HG02610 (cell line): Measurements from ENCODE around the gene STIM1.
"Not testable (repeated sequence)": the region's sequence is repeated elsewhere in the genome, so short reads cannot be mapped to it uniquely, and the experiment has no call there.

Experiments
- ATAC-seq: cut with Tn5 transposase; IDR thresholded peaks from one replicate; pipeline ENCODE4 v1.9.1; 2021; ENCODE audit warnings: mild to moderate bottlenecking, moderate library complexity; ENCODE audit not compliant: unreplicated experiment

STIM1 gene

DNA sequence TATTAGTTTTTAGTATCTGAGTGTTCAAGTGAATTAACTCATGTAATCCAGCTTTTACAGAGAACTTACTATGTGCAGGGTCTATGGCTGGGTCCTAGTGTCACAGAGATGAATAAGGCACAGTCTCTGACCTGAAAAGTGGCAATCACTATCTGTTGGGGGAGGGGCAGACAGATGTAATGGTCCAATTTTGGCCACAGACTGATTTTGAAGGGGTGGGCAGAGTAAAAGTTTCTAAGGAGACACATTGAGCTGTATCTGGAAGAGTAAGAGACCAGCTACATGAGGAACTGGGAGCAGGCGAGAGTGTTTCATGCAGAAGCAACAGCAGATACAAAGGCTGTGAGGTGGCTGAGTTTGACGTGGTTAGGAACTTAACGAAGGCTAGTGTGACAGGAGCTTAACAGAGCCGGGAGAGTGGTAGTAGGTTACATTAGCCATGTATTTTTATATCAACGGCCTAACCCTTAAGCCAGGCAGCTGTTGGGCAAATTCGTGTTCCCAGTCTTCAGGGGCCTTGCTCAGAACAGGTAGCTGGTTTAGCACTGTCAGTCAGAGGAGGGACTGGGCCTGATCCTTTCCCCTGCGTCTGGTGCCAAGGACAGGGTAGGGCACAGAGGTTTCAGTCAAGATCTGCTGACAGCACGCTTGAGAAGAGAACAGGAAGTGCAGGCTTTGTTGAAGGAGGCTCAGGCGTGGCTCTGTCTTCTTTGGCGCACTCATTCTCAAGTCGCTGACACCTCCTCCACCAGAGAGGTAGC, 1.4 kb upstream of the STIM1 start:
- ATAC-seq, result peak; percentile 37

DNA sequence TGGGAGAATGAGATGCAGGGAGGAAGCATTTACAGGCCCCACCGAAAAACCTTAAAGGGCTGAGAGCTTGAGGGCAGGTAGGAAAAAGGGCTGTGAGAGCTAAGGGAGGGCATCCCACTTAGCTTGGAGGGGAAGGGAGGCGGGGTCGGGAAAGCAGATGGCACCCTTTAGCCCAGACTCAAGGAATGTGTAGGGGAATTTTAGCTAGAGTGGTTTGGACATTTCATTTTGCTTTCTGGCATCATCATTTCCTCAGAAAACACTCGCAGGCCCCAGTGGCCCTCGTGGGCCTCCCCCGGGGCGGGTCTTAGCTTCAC, 846 bp upstream of the STIM1 start:
- no peak for ATAC-seq

DNA sequence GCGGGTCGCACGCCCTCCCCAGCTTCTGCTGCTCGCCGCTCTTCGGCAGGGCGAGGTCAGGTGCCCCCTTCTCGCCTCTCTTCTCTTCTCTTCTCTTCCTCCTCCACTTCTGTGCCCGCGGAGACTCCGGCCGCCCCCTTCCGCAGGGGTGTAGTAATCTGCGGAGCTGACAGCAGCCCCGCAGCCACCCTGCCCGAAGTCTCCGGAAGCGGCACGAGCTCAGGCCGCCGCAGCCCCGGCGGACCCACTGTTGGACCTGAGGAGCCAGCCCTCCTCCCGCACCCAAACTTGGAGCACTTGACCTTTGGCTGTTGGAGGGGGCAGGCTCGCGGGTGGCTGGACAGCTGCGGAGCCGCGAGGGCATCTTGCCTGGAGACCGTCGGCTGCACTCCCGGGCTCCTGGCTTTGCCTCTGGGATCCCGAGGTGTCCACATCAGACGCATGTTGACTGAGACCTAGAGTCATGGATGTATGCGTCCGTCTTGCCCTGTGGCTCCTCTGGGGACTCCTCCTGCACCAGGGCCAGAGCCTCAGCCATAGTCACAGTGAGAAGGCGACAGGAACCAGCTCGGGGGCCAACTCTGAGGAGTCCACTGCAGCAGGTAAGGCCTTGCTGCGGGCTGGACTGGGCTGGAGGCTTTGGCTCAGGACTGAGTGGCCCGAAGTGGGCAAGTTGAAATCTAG, 486 bp downstream of the STIM1 start:
- no peak for ATAC-seq

DNA sequence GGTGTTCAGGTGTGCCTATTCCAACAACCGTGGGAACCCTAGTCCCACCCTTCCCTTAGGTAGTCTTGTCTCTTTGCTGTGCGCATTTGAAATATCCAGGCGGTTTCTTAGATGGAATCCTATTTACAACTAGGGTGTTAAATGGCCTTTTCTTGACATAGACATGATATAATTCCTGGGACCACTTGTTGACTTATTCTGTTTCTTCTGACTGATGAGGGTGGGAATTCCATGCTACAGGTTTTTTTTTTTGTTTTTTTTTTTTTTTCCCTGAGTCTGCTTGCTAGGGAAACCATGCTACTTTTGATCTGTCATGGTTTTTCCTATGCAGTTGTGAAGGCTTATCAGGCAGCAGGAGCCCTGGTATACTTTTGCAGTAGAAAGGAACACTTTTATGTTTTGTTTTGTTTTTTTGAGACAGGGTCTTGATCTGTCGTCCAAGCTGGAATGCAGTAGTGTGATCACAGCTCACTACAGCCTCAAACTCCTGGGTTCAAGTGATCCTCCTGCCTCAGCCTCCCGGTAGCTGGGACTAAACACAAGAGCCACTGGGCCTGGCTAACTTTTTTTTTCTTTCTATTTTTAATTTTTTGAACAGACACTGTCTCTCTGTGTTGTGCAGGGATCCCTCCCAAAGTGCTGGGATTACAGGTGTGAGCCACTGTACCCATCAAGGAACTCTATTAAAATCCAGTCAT, 1.5 kb downstream of the STIM1 start:
- no peak for ATAC-seq

DNA sequence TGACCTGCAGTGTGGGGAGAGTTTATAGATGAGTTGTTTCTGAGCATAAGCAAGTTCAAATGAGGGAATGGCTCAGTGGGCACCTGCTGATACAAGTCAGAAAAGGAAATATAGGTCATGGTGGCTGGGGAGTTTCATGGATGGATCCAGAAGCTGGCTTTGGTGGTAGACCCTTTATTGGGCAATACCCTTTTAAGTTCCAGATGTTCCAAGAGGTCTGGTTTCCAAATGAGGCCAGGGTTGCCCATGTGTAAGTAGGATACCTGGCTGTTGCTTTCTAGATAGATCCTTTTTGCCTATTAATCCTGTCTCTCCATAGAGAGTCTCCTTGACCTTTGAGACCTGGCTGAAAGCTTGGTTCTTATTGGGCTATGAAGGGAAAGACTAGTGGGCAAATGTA, 2.2 kb downstream of the STIM1 start:
- no peak for ATAC-seq

DNA sequence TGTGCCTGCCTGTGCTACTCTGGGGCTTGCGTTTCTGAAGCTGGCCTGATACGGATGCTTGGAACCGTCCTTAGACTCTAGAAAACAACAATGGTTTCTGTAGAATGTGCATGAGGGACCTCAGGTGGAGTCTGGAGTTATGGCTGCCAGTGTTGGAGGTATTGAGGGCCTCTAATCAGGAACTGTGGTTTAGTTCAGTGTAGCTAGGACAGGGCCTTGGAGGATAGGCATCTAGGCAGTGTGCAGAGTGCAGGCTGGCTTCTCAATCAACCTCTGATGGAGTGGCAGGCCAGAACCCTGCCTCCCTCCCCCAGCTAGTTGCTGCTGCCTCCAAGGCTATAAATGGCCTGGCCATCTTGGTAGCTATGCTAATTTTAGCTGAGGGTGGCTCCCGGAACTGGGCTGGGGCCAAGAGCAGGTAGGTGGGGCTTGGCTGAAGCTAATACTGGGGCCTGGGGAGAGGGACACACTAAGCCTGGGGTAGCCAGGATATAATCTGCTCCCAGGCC, 4.0 kb downstream of the STIM1 start:
- no peak for ATAC-seq

DNA sequence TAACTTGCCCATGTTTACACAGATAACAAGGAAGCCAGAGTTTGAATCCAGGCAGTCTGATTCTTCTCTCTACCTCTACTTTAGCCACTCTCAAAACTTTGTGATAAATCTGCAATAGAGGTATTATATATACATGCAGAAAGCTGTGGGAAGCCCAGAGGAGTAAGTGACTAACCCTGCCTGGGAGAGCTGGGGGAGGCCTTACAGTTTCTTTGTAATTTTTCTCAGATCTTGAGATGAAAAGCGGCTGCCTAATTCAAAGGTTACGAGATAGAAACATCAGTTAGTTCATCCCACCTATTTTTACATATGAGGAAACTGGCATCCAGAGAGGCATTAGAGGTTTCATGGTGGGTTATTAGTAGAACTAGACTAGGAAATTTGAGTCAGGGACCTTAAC, 4.9 kb downstream of the STIM1 start:
- ATAC-seq, result no peak

DNA sequence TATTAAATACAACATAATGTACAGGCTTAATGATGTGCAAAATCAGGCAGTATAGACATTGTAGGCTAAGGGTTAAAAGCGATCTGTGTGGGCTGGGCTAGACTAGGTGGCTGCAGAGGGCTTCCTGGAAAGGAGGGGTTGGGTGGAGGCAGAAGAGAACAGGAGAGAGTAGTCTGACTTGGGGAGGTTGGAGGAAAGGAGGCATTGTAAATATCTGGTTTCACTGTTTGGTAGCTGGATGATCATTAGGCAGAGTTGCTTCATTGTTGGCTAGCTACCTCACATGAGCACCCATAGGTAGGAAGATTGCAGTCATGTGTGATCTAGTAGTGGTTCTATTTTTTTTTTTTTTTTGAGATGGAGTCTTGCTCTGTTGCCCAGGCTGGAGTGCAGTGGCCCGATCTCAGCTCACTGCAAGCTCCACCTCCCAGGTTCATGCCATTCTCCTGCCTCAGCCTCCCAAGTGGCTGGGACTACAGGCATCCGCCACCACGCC, 5.5 kb downstream of the STIM1 start:
- not testable (repeated sequence) for ATAC-seq

DNA sequence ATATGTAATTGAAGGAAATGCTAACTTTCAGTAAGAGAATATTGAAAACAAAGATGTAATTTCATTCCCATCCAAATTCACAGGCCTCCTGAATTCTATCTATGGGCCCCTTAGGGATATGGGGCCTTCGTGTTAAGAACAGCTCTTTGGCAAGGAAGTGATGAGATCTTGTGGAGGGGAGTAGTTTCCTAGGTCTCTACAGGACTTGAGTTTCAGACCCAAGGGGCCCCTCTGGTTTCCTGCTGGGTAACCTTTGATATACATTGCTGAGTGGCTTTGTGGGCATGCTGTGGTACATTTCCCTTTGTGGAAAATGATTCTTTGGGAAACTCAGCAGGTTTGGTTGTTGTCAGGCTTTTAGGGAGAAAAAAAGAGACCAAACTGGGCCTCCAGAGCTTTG, 6.2 kb downstream of the STIM1 start:
- no peak for ATAC-seq

DNA sequence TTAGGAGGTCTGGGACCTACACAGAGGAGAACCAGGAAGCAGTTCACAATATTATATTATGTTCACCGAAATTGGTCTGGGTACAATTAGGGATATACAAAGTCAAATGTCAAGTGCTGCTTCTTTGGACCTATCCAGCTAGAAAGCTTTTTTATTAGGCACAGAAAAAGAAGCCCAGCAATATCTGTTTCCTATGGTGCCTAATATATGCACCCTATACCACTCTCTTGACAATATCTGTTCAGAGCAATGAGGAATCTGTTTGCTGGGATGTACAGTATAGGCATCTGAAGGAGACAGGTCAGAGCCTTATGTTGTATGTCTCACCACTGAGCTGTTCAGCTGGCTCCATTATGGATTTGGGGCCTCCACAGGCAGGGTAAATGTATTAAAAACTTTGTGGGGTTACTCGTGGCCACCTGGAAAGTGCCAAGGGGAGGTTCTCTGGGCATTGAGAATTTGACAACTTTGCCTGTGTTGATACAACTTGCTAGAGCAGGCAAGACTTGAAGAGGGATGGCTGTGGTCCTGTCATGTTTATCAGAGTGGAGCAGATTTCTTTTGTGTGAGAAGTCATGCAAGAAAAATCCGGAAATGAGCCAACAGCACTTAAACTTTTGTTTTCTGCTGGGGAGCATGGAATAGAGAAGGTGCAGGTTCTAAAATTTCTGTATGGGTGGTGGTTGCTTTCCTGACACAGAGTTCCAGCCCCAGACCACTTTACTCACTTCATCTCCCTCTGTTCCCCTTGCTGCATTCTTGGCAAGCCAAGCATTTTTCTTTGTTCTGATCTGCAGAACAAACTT, 10.1 kb downstream of the STIM1 start:
- ATAC-seq, result peak; percentile 38

DNA sequence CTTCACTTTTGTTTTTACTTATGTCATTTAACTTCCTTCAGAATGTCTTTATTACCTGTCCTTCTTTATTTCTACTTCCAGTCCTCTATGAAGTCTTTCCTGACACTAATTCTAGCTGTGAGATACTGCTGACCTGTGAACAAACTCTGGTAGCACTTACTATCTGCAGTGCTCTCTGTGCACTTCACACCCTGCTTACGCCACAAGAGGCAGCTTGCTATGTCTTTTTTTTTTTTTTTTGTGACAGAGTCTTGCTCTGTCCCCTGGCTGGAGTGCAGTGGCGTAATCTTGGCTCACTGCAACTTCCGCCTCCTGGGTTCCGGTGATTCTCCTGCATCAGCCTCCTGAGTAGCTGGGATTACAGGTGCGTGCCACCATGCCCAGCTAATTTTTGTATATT, 10.7 kb downstream of the STIM1 start:
- peak; percentile 49 for ATAC-seq

DNA sequence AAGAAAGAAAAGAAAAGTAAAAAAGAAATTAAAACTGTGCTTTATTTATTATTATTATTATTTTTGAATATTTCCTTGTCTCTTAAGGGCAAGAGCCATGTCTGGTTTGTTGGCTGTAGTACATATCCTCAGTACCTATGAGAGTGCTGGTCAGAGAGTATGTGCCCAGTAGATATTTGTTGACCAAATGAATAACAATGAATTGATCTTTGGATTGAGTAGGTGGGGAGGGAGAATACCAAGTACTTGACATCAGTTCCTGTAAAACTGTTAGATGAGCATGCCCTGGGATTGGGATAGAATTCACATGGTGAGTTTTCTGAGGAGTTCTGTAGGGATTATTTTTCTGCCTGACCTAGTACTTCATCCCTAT, 11.4 kb downstream of the STIM1 start:
- no peak for ATAC-seq

DNA sequence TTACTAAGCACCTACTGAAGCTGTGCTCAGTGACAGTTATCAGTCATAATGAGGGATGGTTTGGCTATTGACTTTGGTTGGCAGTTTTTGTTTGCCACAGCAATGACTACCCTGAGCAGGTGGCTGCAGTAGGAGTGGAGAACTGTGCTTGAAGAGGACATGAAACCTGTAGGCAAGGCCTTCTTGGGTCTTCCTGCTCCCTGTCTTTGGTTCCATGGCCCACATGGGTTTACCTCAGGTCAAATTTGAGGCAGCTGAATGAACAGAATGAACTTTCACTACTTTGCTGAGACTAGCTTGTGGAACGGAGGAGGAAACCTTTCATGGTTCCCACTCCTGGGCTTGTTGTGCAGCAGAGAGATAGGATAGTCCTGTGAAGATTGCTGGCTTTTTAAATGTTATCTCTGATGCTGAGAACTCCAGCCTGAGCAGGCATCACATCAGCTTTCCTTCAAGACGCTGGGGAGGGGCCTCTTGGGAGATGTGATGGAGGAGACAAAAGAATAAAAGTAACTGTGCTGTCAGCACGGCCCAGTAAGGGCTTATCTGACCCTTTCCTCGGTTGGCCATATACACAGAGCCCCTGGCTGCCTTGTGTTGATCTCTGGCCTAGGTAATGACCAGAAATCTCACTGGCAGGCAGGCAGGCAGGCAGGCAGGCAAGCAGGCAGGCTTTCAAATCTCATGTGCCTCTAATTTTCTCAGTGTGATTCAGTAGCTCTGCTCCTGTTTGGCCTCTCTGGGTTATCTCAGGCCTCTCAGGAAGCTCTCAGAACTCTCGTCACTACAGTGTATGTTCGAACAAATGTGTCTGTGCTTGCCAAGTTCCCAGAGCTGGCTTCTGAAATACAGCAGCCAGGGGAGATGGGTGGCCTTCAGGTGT, 12.0 kb downstream of the STIM1 start:
- ATAC-seq, result peak; percentile 36

DNA sequence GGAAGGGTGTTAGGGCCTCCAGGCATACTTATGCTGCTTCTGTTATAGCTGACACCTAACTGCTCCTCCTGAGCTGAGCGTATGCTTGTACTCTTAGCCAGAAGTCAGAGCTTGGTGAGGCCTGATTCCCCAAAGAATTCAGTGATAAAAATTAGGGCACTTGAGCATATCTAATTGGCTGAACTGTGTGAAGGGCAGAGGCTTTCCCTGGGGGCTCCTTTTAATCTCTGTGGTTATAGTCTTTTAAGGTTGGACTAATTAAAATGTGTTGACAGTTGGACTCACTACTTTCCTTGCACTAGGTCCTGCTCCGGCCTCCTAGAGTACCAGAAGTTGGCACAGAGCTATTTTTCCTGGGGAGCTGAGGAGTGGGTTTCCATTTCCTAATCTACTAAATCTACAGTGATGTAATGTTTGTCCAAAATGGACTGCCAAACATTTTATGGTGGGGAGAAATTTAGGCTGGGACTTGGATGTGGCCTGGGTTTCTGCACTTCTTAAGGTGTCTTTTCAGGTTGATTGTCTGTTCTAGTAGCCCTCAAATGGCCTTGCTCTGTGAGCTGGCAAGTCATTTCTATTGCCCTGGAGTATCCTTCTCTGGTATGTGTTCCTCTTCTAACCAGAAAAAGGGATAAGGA, 18.4 kb downstream of the STIM1 start:
- no peak for ATAC-seq

DNA sequence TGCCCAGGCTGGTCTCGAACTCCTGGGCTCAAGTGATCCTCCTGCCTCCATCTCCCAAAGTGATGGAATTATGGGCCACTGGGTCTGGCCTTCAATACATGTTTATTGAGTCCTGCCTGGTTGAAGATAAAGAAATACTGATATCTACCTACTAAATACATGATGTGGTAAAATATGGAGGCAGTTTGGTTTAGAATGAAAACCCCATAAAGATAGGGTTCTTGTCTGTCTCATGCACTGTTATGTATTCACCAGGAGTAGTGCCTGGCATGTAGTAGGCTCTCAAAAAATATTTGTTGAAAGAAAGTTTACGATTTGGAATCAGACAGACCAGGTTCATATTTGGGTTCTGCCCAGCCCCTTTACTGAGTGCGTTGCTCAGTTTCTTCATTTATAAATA, 21.1 kb downstream of the STIM1 start:
- no peak for ATAC-seq

DNA sequence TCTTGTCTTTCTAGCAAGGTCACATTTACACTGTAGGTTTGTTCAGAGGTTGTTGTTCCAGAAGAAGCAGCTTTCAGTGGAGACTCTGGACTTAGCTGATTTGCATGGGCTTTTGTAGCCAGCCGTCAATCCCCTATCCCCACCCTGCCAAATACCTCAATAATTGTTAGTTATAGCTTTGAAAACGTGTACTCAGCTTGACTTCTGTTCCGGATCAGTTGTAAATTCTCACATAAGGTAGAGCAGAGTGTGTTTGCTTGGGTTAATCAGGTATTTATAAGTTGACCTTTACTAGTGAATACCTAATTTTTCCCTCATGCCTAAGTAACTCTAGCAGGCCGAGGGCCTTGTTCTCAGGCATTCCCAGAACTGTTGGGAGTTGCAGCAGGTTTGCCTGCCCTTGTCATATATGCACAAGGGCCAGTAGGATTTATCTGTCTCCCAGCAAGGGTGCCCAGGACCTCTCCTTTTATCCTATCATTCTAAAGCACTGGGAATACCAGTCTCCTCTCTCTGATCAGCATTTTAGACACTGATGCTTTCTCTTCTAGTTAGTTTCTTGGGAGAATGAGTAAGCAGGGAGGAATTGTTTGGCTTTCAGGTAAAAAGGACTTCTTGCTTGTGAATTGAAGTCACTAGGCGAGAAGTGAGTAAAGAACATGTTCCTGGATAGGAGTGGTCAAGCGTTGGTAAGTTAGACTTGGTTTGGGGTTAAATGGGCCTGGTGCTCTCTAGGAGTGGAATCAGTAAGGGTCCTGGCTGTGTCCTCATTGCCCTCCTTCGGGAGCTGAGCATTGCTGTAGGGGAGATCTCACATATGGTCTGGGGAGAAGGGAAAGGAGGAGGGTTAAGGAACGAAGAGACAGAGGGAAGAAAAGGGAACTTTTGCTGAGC, 22.1 kb downstream of the STIM1 start:
- ATAC-seq, result no peak

DNA sequence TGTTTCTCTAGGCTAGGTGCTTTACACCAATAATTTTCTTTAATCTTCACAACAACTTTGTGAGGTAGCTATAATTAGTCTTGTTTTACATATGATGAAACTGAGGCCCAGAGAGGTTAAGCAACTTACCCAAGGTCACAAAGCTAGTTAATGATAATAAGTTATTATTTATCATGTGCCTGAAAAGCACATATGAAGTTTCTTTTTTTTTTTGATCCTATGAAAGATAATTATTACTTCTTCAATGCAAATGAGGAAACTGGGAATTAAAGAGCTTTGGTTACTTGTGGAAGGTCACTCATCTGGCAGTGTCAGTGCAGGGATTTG, 22.8 kb downstream of the STIM1 start:
- ATAC-seq, result no peak

DNA sequence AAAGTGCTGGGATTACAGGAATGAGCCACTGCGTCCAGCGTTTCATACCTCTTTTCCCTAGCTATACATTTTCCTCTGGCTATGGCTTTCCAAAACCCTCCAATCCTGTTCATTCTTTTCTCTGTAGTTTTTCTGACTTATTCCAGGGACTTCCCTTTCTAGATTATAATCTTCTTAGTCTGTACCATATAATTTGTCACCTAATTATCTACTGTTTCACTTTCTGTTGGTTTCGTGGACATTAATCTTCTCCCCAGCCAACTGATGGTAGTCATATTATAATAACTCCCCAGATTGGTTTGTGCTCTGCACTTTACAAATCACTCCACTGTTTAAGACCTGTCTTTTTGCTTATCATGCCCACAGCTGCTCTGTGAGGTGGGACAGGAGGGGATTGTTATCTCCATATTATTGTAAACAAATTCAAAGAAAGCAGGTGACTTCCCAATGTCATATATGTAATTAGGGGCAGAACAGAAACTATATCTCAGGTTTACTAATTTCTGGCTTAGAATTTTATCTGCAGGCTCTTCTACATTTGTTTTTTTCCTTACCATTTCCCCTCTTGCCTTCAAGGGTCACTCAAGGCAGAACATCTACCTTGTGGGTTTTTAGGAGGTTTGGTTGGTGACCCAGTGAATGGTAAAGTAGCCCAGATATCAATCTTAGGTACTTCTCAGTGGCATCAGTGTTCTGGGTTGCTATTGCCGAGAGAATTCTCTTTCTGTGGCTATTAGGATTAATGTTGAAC, 23.9 kb downstream of the STIM1 start:
- ATAC-seq, result peak; percentile 65
